C4-2B (cell line): ENCODE results near the gene FRMD4A.

Source experiments
- ZFX ChIP-seq: fragments of 450-650 bp; IDR thresholded peaks from 2 replicates; pipeline ENCODE4 v1.6.1; 2017
- TF ChIP-seq, protein P1 (sequence below): fragments of 450-650 bp; conservative IDR thresholded peaks from 2 replicates; pipeline ENCODE4 v1.5.1; 2017; ENCODE audit warnings: mild to moderate bottlenecking

DNA sequence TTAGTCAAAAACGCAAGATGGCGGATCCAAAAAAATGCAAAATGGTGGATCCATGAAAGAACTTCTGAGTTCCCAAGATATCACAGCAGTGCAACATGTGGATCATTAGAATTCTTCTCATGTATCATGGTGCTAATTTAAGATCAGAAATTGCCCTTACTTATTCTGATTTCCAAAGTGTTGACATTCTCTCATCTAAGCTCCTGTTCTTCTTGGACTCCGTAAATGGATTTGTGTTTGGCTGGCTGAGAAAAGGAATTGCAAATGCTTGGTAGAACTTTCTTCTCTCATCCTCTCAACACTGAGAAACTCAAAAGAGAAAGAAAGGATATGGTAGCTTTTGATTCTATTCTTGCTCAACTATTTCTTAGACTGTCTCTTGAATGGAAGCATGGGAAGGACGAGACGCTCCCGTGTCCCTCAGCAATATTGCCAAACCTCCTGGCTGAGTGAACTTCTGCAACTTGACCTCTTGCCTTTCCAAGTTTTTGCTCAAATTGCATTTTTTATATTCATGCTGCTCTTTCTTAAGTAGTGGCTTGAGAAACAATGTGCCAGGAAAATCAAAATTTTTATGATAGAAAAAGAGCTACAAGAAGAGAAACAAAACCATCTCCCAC lies 44.7 kb downstream of the FRMD4A start:
- TF ChIP-seq, protein P1, sequence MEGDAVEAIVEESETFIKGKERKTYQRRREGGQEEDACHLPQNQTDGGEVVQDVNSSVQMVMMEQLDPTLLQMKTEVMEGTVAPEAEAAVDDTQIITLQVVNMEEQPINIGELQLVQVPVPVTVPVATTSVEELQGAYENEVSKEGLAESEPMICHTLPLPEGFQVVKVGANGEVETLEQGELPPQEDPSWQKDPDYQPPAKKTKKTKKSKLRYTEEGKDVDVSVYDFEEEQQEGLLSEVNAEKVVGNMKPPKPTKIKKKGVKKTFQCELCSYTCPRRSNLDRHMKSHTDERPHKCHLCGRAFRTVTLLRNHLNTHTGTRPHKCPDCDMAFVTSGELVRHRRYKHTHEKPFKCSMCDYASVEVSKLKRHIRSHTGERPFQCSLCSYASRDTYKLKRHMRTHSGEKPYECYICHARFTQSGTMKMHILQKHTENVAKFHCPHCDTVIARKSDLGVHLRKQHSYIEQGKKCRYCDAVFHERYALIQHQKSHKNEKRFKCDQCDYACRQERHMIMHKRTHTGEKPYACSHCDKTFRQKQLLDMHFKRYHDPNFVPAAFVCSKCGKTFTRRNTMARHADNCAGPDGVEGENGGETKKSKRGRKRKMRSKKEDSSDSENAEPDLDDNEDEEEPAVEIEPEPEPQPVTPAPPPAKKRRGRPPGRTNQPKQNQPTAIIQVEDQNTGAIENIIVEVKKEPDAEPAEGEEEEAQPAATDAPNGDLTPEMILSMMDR = no peak
- TF ChIP-seq ZFX = no peak
